ENCODE measurements around the gene ABTB2.

The ABTB2 gene

GRCh38 chr11:34191578-34191977 is 166.2 kb downstream of the ABTB2 start:
- no peaks in the 10 kb centered on the region for H3K27me3 ChIP-seq (replicated peaks; ENCODE audit: control insufficient read depth, insufficient read depth, low read length)
- DNase-seq (ENCODE audit: extremely low read depth, insufficient read length): no peak
- TF ChIP-seq CTCF (IDR thresholded peaks at IDR 0.05; ENCODE audit: insufficient read depth, low read length, poor library complexity, severe bottlenecking): no peak

DNA sequence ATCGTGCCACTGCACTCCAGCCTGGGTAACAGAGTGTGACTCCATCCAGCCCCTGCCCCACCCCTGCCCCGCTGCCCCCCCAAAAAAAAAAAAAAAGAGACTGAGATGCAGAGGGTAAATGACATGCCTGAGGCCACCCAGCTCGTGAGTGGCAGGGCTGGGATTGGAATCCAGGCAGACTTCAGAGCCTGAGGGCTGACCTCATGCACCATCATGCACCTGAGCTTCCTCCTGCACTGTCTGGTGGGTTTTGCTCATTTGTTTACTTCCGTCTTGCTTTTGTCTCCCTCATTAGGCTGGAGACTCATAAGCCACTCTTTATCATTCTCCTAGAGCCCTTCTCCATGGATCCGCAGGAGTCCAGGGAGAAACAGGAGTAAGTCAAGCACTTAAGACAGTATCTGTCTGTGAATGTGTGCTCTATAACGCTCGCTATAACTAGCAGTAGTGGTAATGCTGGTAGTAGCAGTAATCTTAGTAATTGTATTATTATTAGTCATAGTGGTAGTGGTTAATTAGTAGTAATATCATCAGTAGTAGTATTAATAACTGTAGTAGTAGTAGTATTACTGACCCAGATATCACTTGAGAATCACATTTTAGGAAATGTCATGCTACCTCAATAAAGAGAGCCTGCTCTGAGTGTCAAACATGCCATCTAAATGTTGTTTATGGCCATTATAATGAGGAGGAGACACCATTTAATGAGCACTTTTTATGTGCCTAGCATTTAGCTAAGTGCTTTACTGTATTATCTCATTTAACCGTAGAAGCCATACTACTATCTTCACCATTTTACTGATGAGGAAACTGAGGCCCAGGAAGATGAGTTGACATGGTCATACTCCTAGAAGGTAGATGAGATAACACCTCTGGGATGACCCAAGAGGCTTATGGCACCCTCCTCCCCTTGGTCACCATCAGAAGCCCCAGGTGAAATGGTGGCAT is 167.3 kb downstream of the ABTB2 start:
- Histone ChIP-seq H3K36me3 (ENCODE audit: control insufficient read depth, insufficient read depth, low read length) (no peaks in the 10 kb centered on the region; the same call in none of the 2 replicates), H3K27me3 (replicated peaks; ENCODE audit: control insufficient read depth, insufficient read depth, low read length) (no peaks in the 10 kb centered on the region), H3K4me3 (replicated peaks; ENCODE audit: low read depth, low read length) (no peak overlapping the region)
- DNase-seq (ENCODE audit: extremely low read depth, insufficient read length): no peak
- no peak for TF ChIP-seq CTCF (IDR thresholded peaks at IDR 0.05; ENCODE audit: insufficient read depth, low read length, poor library complexity, severe bottlenecking)

More at GRCh38 chr11:34191578-34191977, 166.2 kb downstream of the ABTB2 start:
- Histone ChIP-seq H3K36me3 (ENCODE audit: control insufficient read depth, insufficient read depth, low read length) (no peaks in the 10 kb centered on the region; the same call in none of the 2 replicates), H3K4me3 (replicated peaks; ENCODE audit: low read depth, low read length) (no peak overlapping the region)

- DNase-seq (ENCODE audit: extremely low read depth, insufficient read length): no peak
- Histone ChIP-seq H3K27me3 (replicated peaks; ENCODE audit: control insufficient read depth, insufficient read depth, low read length) (no peaks in the 10 kb centered on the region), H3K36me3 (ENCODE audit: control insufficient read depth, insufficient read depth, low read length) (no peaks in the 10 kb centered on the region), H3K4me3 (replicated peaks; ENCODE audit: low read depth, low read length) (no peak overlapping the region)
- TF ChIP-seq CTCF (IDR thresholded peaks at IDR 0.05; ENCODE audit: insufficient read depth, low read length, poor library complexity, severe bottlenecking): no peak
Observed at GRCh38 chr11:34189191-34189590, 168.6 kb downstream of the ABTB2 start.

GRCh38 chr11:34188181-34188580 is 169.6 kb downstream of the ABTB2 start:
- Histone ChIP-seq H3K27me3 (replicated peaks; ENCODE audit: control insufficient read depth, insufficient read depth, low read length) (no peaks in the 10 kb centered on the region), H3K4me3 (replicated peaks; ENCODE audit: low read depth, low read length) (no peak overlapping the region), H3K36me3 (ENCODE audit: control insufficient read depth, insufficient read depth, low read length) (no peaks in the 10 kb centered on the region)
- no peak for DNase-seq (ENCODE audit: extremely low read depth, insufficient read length)
- TF ChIP-seq CTCF (IDR thresholded peaks at IDR 0.05; ENCODE audit: insufficient read depth, low read length, poor library complexity, severe bottlenecking): no peak

- DNase-seq (ENCODE audit: extremely low read depth, insufficient read length): no peak
- TF ChIP-seq CTCF (IDR thresholded peaks at IDR 0.05; ENCODE audit: insufficient read depth, low read length, poor library complexity, severe bottlenecking): no peak
- H3K4me3 ChIP-seq (replicated peaks; ENCODE audit: low read depth, low read length): no peak overlapping the region
- no peaks in the 10 kb centered on the region for H3K27me3 ChIP-seq (replicated peaks; ENCODE audit: control insufficient read depth, insufficient read depth, low read length)
- H3K36me3 ChIP-seq (ENCODE audit: control insufficient read depth, insufficient read depth, low read length): no peaks in the 10 kb centered on the region
Observed at GRCh38 chr11:34185926-34186841, 171.6 kb downstream of the ABTB2 start.

All from GM06990 (cell line).